NT2/D1 (cell line): ENCODE results near the gene EID3.
"Not testable (repeated sequence)": the region's sequence is repeated elsewhere in the genome, so short reads cannot be mapped to it uniquely, and the experiment has no call there.

Source experiments
- DNase-seq: peaks from one replicate; pipeline ENCODE4 v3.0.0-alpha.2; 2011; ENCODE audit warnings: low read depth, low spot score
- H3K27me3 ChIP-seq: 2 replicates; pipeline ENCODE4 v1.6.0; 2011; ENCODE audit warnings: mild to moderate bottlenecking; ENCODE audit not compliant: insufficient read length, insufficient read depth
- H3K36me3 ChIP-seq: 2 replicates; pipeline ENCODE4 v1.6.1; 2011; ENCODE audit warnings: mild to moderate bottlenecking, low read length, mixed read lengths; ENCODE audit not compliant: insufficient read depth, insufficient read length
- H3K4me1 ChIP-seq: 2 replicates; pipeline ENCODE4 v1.5.1; 2011; ENCODE audit not compliant: insufficient read depth, insufficient read length
- H3K4me3 ChIP-seq: 2 replicates; pipeline ENCODE4 v1.5.1; 2011; ENCODE audit warnings: low read depth; ENCODE audit not compliant: insufficient read length
- H3K9ac ChIP-seq: 2 replicates; pipeline ENCODE4 v1.6.0; 2011; ENCODE audit warnings: low read depth; ENCODE audit not compliant: insufficient read length
- H3K9me3 ChIP-seq: 2 replicates; pipeline ENCODE4 v1.5.1; 2011; ENCODE audit warnings: mild to moderate bottlenecking, low read length; ENCODE audit not compliant: insufficient read depth
- SUZ12 ChIP-seq: IDR thresholded peaks from 2 replicates; pipeline ENCODE4 v1.6.1; 2011; ENCODE audit not compliant: insufficient read length, insufficient read depth; ENCODE audit errors: extremely low read depth
- YY1 ChIP-seq: IDR thresholded peaks from 2 replicates; pipeline ENCODE4 v1.6.1; 2011; ENCODE audit not compliant: insufficient read length, insufficient read depth
- ZNF274 ChIP-seq: IDR thresholded peaks from 2 replicates; pipeline ENCODE4 v1.6.1; 2011; ENCODE audit warnings: mild to moderate bottlenecking, low read depth, low read length

The EID3 gene

GRCh38 chr12:104316936-104317335, 13.4 kb downstream of the EID3 start:
- peaks cover 95% of the 10 kb centered on the region for H3K36me3 ChIP-seq
- H3K9ac ChIP-seq = no peak overlapping the region
- no peak for DNase-seq
- TF ChIP-seq YY1 (no peak), ZNF274 (no peak), SUZ12 (no peak)
- H3K4me1 ChIP-seq = no peaks in the 10 kb centered on the region
- no peaks in the 10 kb centered on the region for H3K9me3 ChIP-seq
- H3K4me3 ChIP-seq = no peak overlapping the region
- H3K27me3 ChIP-seq = no peaks in the 10 kb centered on the region

GRCh38 chr12:104317538-104318210, 14.1 kb downstream of the EID3 start:
- H3K27me3 ChIP-seq = no peaks in the 10 kb centered on the region
- peaks cover 94% of the 10 kb centered on the region for H3K36me3 ChIP-seq
- no peak overlapping the region for H3K9ac ChIP-seq
- no peaks in the 10 kb centered on the region for H3K4me1 ChIP-seq
- H3K4me3 ChIP-seq = no peak overlapping the region
- TF ChIP-seq YY1 = no peak
- TF ChIP-seq SUZ12 = no peak
- no peak for TF ChIP-seq ZNF274
- no peak for DNase-seq
- peaks cover 3% of the 10 kb centered on the region; the same call in 1 of the 2 replicates for H3K9me3 ChIP-seq

GRCh38 chr12:104319028-104319427, 15.5 kb downstream of the EID3 start:
- H3K4me1 ChIP-seq = no peaks in the 10 kb centered on the region
- TF ChIP-seq SUZ12 (no peak), ZNF274 (no peak), YY1 (no peak)
- H3K9ac ChIP-seq = no peak overlapping the region
- H3K36me3 ChIP-seq = peaks cover 85% of the 10 kb centered on the region
- H3K27me3 ChIP-seq = no peaks in the 10 kb centered on the region
- peaks cover 3% of the 10 kb centered on the region; the same call in 1 of the 2 replicates for H3K9me3 ChIP-seq
- H3K4me3 ChIP-seq = no peak overlapping the region
- no peak for DNase-seq

GRCh38 chr12:104319918-104320626, 16.5 kb downstream of the EID3 start:
- H3K27me3 ChIP-seq = no peaks in the 10 kb centered on the region
- TF ChIP-seq ZNF274 (no peak), YY1 (no peak), SUZ12 (no peak)
- peaks cover 82% of the 10 kb centered on the region for H3K36me3 ChIP-seq
- no peak for DNase-seq
- no peak overlapping the region for H3K9ac ChIP-seq
- H3K4me1 ChIP-seq = no peaks in the 10 kb centered on the region
- peaks cover 3% of the 10 kb centered on the region; the same call in 1 of the 2 replicates for H3K9me3 ChIP-seq
- no peak overlapping the region for H3K4me3 ChIP-seq

- Histone ChIP-seq H3K4me3 (no peak overlapping the region), H3K9ac (no peak overlapping the region), H3K36me3 (peaks cover 82% of the 10 kb centered on the region), H3K27me3 (no peaks in the 10 kb centered on the region), H3K4me1 (no peaks in the 10 kb centered on the region), H3K9me3 (peaks cover 3% of the 10 kb centered on the region; the same call in 1 of the 2 replicates)
- DNase-seq = no peak
- TF ChIP-seq SUZ12 (no peak), YY1 (no peak), ZNF274 (no peak)
Observed at GRCh38 chr12:104320627-104321024, 17.1 kb downstream of the EID3 start.

GRCh38 chr12:104321949-104322348, 18.4 kb downstream of the EID3 start:
- TF ChIP-seq SUZ12 = no peak
- no peak for TF ChIP-seq ZNF274
- TF ChIP-seq YY1 = no peak
- no peaks in the 10 kb centered on the region for H3K27me3 ChIP-seq
- H3K9ac ChIP-seq = no peak overlapping the region
- H3K4me3 ChIP-seq = no peak overlapping the region
- no peak for DNase-seq
- H3K36me3 ChIP-seq = peaks cover 85% of the 10 kb centered on the region
- H3K4me1 ChIP-seq = no peaks in the 10 kb centered on the region
- peaks cover 3% of the 10 kb centered on the region; the same call in 1 of the 2 replicates for H3K9me3 ChIP-seq

GRCh38 chr12:104322533-104322932, 19.0 kb downstream of the EID3 start:
- H3K4me3 ChIP-seq, H3K9ac ChIP-seq, H3K27me3 ChIP-seq, DNase-seq, H3K9me3 ChIP-seq, H3K4me1 ChIP-seq: not testable (repeated sequence)
- peaks cover 85% of the 10 kb centered on the region for H3K36me3 ChIP-seq
